Left renal pelvis (tissue), 4 donors: Measurements from ENCODE around the gene SLC27A3. TPM values are rescaled to one million over a fixed set of nuclear protein-coding genes. Genes with fewer than 3 reads are reported as not detected.

Experiments used
- polyA plus RNA-seq, 4 donors: library from polyadenylated mRNA; unstranded; fragments of 120-200 nt; gene quantifications; one replicate each; pipeline ENCODE4 v1.2.1, GENCODE V29; 2013; ENCODE audit not compliant: insufficient read length in 4 of 4

Gene SLC27A3
- polyA plus RNA-seq, 4 donors: 31.8 to 50.5 (median 41.7) TPM

Other genes starting within 250 kb of the SLC27A3 start
- 100 to 1,000 TPM; 185 to 449 (median 318) TPM for gene S100A6, start 239.4 kb upstream of the SLC27A3 start, polyA plus RNA-seq
- 1 to 10 TPM in 1 of 4 donors, under 1 TPM in 3; 0.49 to 1.0 (median 0.82) TPM for gene S100A5, start 234.5 kb upstream of the SLC27A3 start, polyA plus RNA-seq
- 100 to 1,000 TPM in 1 of 4 donors, 10 to 100 TPM in 3; 36.5 to 106 (median 59.5) TPM for gene S100A4, start 229.6 kb upstream of the SLC27A3 start, polyA plus RNA-seq
- under 1 TPM; 0.18 to 0.39 (median 0.22) TPM for gene S100A3, start 226.1 kb upstream of the SLC27A3 start, polyA plus RNA-seq
- 10 to 100 TPM in 1 of 4 donors, 1 to 10 TPM in 3; 1.4 to 11.8 (median 7.7) TPM for gene S100A2, start 209.6 kb upstream of the SLC27A3 start, polyA plus RNA-seq
- 100 to 1,000 TPM in 3 of 4 donors, 10 to 100 TPM in 1; 91.7 to 107 (median 101) TPM for gene S100A16, start 162.3 kb upstream of the SLC27A3 start, polyA plus RNA-seq
- 10 to 100 TPM in 3 of 4 donors, under 1 TPM in 1; 0.96 to 29.2 (median 18.9) TPM for gene S100A14, start 159.1 kb upstream of the SLC27A3 start, polyA plus RNA-seq
- 100 to 1,000 TPM; 121 to 152 (median 151) TPM for gene S100A13, start 147.9 kb upstream of the SLC27A3 start, polyA plus RNA-seq
- 10 to 100 TPM in 3 of 4 donors, 1 to 10 TPM in 1; 1.5 to 23.5 (median 18.9) TPM for gene S100A1, start 147.0 kb upstream of the SLC27A3 start, polyA plus RNA-seq
- gene CHTOP, start 141.3 kb upstream of the SLC27A3 start, polyA plus RNA-seq: 100 to 1,000 TPM in 3 of 4 donors, 10 to 100 TPM in 1; 99.3 to 149 (median 123) TPM
- gene SNAPIN, start 116.7 kb upstream of the SLC27A3 start, polyA plus RNA-seq: 10 to 100 TPM; 45.9 to 59.5 (median 52.3) TPM
- 100 to 1,000 TPM; 243 to 320 (median 286) TPM for gene ILF2, start 104.4 kb upstream of the SLC27A3 start, polyA plus RNA-seq
- gene NPR1, start 96.7 kb upstream of the SLC27A3 start, polyA plus RNA-seq: 10 to 100 TPM; 36.2 to 74.9 (median 63.8) TPM
- gene INTS3, start 47.4 kb upstream of the SLC27A3 start, polyA plus RNA-seq: 100 to 1,000 TPM in 2 of 4 donors, 10 to 100 TPM in 2; 71.4 to 144 (median 105) TPM
- gene GATAD2B, start 147.6 kb downstream of the SLC27A3 start, polyA plus RNA-seq: 10 to 100 TPM; 27.2 to 31.5 (median 28.9) TPM
- 10 to 100 TPM; 26.0 to 57.5 (median 34.1) TPM for gene DENND4B, start 171.3 kb downstream of the SLC27A3 start, polyA plus RNA-seq
- gene CRTC2, start 183.2 kb downstream of the SLC27A3 start, polyA plus RNA-seq: 10 to 100 TPM; 33.9 to 58.7 (median 43.8) TPM
- 10 to 100 TPM; 70.6 to 84.1 (median 82.7) TPM for gene SLC39A1, start 188.1 kb downstream of the SLC27A3 start, polyA plus RNA-seq
- 10 to 100 TPM; 22.4 to 44.2 (median 35.9) TPM for gene CREB3L4, start 192.5 kb downstream of the SLC27A3 start, polyA plus RNA-seq
- 100 to 1,000 TPM; 104 to 111 (median 108) TPM for gene JTB, start 202.3 kb downstream of the SLC27A3 start, polyA plus RNA-seq
- gene RAB13, start 210.9 kb downstream of the SLC27A3 start, polyA plus RNA-seq: 100 to 1,000 TPM; 117 to 170 (median 163) TPM
- 1,000 to 10,000 TPM; 2,736 to 3,137 (median 2,908) TPM for gene RPS27, start 215.4 kb downstream of the SLC27A3 start, polyA plus RNA-seq